ENCODE data around the gene UBE2V1. TPM values are rescaled to one million over a fixed set of nuclear protein-coding genes. Genes with fewer than 3 reads are reported as not detected.

The UBE2V1 gene
- total RNA-seq, 3 donors from 2014 or later, result 63.8 to 81.6 (median 79.9) TPM

GRCh38 chr20:50041246-50041873, 71.6 kb downstream of the UBE2V1 start:
- Histone ChIP-seq H3K4me1 (no peaks in the 10 kb centered on the region), H3K36me3 (no peaks in the 10 kb centered on the region), H3K27me3 (no peaks in the 10 kb centered on the region), H3K9me3 (no peaks in the 10 kb centered on the region), H3K4me3 (no peak overlapping the region), H3K27ac (no peak overlapping the region)
- intact Hi-C loops (cut with DNase I; ENCODE audit: low total_unique reads), result no loop called here
- TF ChIP-seq CTCF (IDR thresholded peaks at IDR 0.05) (no peak), POLR2AphosphoS5 (IDR thresholded peaks at IDR 0.05) (no peak), POLR2A (IDR thresholded peaks at IDR 0.05) (no peak)
- no peak for DNase-seq (ENCODE audit: low spot score in 2 of 2)

GRCh38 chr20:50040432-50041245, 72.3 kb downstream of the UBE2V1 start:
- no peak overlapping the region for H3K4me3 ChIP-seq
- no peaks in the 10 kb centered on the region for H3K27me3 ChIP-seq
- no peaks in the 10 kb centered on the region for H3K9me3 ChIP-seq
- TF ChIP-seq CTCF (IDR thresholded peaks at IDR 0.05), result no peak
- no peak for TF ChIP-seq POLR2AphosphoS5 (IDR thresholded peaks at IDR 0.05)
- no peak for TF ChIP-seq POLR2A (IDR thresholded peaks at IDR 0.05)
- DNase-seq (ENCODE audit: low spot score in 2 of 2), result no peak
- H3K36me3 ChIP-seq, result no peaks in the 10 kb centered on the region
- H3K4me1 ChIP-seq, result no peaks in the 10 kb centered on the region
- intact Hi-C loops (cut with DNase I; ENCODE audit: low total_unique reads), result no loop called here
- H3K27ac ChIP-seq, result no peak overlapping the region

GRCh38 chr20:50039706-50040431, 73.1 kb downstream of the UBE2V1 start:
- Histone ChIP-seq H3K9me3 (no peaks in the 10 kb centered on the region), H3K27ac (no peak overlapping the region), H3K4me3 (no peak overlapping the region), H3K27me3 (no peaks in the 10 kb centered on the region), H3K4me1 (no peaks in the 10 kb centered on the region), H3K36me3 (no peaks in the 10 kb centered on the region)
- intact Hi-C loops (cut with DNase I; ENCODE audit: low total_unique reads), result no loop called here
- DNase-seq (ENCODE audit: low spot score in 2 of 2), result no peak
- no peak for TF ChIP-seq CTCF (IDR thresholded peaks at IDR 0.05)
- TF ChIP-seq POLR2A (IDR thresholded peaks at IDR 0.05), result no peak
- TF ChIP-seq POLR2AphosphoS5 (IDR thresholded peaks at IDR 0.05), result no peak

- Histone ChIP-seq H3K4me3 (no peak overlapping the region), H3K36me3 (no peaks in the 10 kb centered on the region), H3K27me3 (no peaks in the 10 kb centered on the region), H3K4me1 (no peaks in the 10 kb centered on the region), H3K9me3 (no peaks in the 10 kb centered on the region), H3K27ac (no peak overlapping the region)
- intact Hi-C loops (cut with DNase I; ENCODE audit: low total_unique reads), result no loop called here
- no peak for TF ChIP-seq CTCF (IDR thresholded peaks at IDR 0.05)
- TF ChIP-seq POLR2A (IDR thresholded peaks at IDR 0.05), result no peak
- TF ChIP-seq POLR2AphosphoS5 (IDR thresholded peaks at IDR 0.05), result no peak
- no peak for DNase-seq (ENCODE audit: low spot score in 2 of 2)
Observed at GRCh38 chr20:50038574-50038991, 74.4 kb downstream of the UBE2V1 start.

- TF ChIP-seq POLR2AphosphoS5 (IDR thresholded peaks at IDR 0.05) (no peak), CTCF (IDR thresholded peaks at IDR 0.05) (no peak), POLR2A (IDR thresholded peaks at IDR 0.05) (no peak)
- intact Hi-C loops (cut with DNase I; ENCODE audit: low total_unique reads), result no loop called here
- no peak for DNase-seq (ENCODE audit: low spot score in 2 of 2)
- Histone ChIP-seq H3K4me3 (no peak overlapping the region), H3K9me3 (no peaks in the 10 kb centered on the region), H3K27me3 (no peaks in the 10 kb centered on the region), H3K36me3 (no peaks in the 10 kb centered on the region), H3K27ac (no peak overlapping the region), H3K4me1 (no peaks in the 10 kb centered on the region)
Observed at GRCh38 chr20:50038169-50038568, 74.8 kb downstream of the UBE2V1 start.
